GM18873 (cell line): ENCODE data around the gene SIX4.

Experiments used
- ATAC-seq: cut with Tn5 transposase; IDR thresholded peaks from one replicate; pipeline ENCODE4 v1.9.1; 2021; ENCODE audit warnings: mild to moderate bottlenecking, moderate library complexity, moderate number of reproducible peaks; ENCODE audit not compliant: unreplicated experiment, low FRiP score

Gene SIX4

DNA sequence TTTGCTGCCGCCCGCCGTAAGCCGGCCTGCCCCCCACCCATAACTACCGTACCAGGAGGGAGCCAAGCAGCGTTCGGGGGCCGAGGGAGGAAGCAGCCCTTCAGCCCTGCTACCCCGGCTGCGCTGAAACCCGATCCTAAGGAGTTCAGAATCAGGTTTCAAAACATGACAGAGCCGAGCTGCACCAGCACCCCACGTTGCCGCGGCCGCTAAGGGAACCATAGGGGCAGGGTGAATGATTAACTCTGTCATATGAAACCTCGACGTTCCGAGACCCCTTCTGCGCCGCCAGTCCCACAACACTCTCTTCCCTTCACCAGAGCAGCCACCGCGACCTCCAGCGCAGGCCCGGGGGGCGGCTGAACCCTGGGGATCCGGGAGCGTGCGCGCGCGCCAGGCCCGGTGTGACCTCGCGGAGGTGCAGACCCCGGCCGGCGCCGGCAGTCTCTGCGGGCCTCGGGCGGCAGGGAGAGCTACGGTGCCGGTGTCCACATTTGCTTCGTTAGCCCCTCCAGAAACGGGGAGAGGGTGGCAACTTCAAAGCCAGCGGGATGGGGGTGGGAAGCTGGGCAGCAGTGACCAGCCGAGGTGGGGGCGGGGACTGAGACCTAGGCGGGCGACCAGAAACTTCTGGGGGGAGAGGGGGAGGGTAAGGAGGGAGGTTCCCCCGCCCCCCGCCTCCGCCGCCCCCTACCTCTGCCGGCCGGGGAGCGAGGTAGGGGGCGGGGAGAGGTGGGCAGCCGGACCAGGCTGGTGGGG, 1.6 kb downstream of the SIX4 start:
- no peak for ATAC-seq

DNA sequence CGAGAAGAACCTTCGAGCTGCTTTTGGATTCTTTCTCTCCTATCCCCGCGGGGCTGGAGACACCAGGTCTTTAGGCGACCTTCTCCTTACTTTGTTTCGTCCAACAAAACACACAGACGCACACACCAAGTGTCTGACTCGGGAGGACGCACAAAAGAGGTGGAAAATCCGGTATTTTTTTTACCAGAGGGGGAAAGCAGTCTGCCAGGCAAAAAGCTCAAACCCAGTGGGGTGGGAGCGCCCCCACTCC, 2.1 kb downstream of the SIX4 start:
- no peak for ATAC-seq

DNA sequence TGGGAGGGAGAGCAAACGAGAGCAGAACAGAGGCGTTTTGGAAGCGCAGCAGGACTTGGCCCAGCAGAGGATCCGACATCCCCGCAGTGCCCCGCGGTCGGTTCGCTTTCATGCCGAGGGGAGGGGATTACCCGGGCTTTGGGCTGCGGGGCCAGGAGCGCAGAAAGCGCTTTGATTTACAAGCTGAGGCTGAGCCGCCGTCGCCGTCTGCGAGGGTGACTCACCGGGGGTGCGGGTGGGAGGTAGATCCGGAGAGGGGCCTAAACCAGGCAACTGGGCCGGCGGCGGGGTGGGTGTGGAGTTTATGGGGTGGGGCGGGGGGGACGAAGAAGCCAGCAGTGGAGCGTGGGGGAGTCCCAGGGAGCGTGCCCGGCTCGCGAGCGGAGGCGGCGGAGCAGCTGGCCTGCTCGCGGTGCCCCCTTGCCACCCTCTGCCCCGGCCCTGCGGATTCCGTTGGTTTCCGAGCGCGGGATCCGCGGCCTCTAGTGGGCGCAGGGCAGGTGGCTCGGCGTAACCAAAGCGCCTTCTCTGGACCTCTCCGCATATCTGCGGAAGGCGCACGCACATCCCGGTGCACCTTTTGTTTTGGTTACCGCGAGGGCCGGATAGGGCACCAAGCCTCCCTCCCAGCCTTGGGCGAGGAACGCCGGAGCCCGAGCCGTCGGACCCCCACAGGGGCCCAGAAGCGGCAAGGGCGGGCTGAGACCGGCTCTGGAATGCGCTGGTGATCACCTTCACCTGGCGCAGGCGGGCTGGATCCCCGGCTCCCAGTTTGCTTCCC, 2.6 kb downstream of the SIX4 start:
- no peak for ATAC-seq

- ATAC-seq = no peak
Measured at GRCh38 chr14:60720962-60721325, 3.2 kb downstream of the SIX4 start.

GRCh38 chr14:60720391-60720790, 3.8 kb downstream of the SIX4 start:
- no peak for ATAC-seq

DNA sequence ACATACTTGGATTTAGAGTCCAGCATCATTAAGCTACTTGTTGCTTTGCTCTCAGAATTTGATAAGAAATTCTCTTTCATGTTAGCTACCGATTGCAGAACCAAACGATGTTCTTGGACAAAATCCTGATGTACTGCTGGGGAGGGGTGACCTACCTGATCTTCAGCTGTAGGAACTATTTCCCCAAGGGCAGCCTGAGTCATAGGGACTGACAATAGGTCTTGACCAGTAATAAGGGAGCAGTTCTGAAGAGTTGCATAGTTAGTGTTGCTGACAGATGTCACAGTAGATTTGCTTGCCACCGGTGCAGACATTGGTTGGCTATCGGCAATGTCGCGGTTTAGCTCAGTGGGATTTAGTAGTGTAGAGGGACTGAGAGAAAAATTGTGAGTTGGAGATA, 10.6 kb downstream of the SIX4 start:
- ATAC-seq = no peak

DNA sequence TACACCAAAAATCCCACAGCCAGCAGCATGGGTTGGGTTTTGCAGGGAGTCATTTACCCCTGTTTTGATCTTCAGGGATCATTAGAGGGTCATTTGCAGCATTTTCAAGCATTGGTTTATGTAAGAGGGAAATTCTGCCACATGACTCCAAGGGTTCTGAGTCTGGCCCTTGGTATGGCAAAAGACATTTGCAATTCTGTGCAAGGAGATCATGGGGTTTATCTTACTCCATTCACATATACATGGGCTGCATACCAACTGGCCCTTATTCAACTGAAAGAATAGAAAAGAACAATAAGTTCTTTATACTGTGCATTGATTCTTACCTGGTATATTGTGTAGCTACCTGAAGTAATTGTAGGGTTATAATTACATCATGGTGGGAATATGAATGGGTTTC, 13.7 kb downstream of the SIX4 start:
- ATAC-seq = no peak

GRCh38 chr14:60707858-60708257, 16.3 kb downstream of the SIX4 start:
- ATAC-seq = no peak

GRCh38 chr14:60705100-60705499, 19.1 kb downstream of the SIX4 start:
- no peak for ATAC-seq

DNA sequence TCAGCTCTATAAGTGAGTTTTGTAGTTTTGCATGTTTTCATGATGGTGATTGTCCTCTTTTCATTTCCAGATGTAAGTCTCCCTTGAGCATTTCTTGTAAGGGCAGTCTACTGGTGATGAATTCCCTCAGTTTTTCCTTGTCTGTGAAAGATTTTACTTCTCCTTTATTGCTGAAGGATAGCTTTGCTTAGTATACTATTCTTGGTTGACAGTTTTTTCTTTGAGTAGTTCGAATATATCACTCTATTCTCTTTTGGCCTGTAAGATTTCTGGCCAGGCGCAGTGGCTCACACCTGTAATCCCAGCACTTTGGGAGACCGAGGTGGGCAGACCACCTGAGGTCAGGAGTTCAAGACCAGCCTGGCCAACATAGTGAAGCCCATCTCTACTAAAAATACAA, 23.6 kb downstream of the SIX4 start:
- ATAC-seq = no peak

GRCh38 chr14:60695327-60695726, 28.8 kb downstream of the SIX4 start:
- ATAC-seq = no peak

- ATAC-seq = no peak
Measured at GRCh38 chr14:60691383-60692113, 32.6 kb downstream of the SIX4 start.

GRCh38 chr14:60686865-60687264, 37.3 kb downstream of the SIX4 start:
- ATAC-seq = no peak

DNA sequence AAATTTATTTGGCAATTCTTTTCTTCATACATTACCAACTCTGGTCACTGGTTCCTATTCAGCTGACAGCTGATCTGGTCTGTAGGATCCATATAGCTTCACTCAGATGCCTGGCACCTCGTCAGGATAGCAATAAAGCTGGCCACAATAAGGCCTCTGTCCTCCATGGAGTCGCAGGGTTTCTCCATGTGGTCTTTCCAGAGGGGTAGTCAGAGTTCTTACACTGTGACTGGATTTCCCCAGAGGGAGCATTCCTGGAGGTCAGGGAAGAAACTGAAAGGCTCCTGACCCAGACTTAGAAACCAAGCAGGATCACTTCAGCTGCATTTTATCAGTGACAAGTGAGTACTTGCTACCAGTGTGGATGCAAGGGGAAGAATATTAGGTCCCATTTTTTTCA, 39.9 kb downstream of the SIX4 start:
- no peak for ATAC-seq

- ATAC-seq = no peak
Measured at GRCh38 chr14:60681271-60681670, 42.9 kb downstream of the SIX4 start.

DNA sequence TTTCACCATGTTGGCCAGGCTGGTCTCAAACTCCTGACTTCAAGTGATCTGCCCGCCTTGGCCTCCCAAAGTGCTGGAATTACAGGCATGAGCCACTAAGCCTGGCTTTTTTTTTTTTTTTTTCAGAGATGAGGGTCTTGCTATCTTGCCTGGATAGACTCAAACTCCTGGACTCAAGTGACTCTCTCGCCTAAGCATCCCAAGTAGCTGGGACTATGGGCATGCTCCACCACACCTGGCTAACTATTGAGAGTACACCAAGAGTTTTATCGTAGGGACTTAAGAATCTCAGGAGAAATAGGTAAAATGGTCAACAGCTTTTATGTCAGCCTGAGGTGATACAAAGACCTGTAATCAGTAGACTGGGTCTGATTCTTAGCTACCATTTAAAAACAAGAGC, 43.6 kb downstream of the SIX4 start:
- ATAC-seq = no peak

GRCh38 chr14:60679566-60680258, 44.4 kb downstream of the SIX4 start:
- ATAC-seq = no peak

- ATAC-seq = no peak
Measured at GRCh38 chr14:60677701-60678100, 46.5 kb downstream of the SIX4 start.

GRCh38 chr14:60670989-60671388, 53.2 kb downstream of the SIX4 start:
- no peak for ATAC-seq

DNA sequence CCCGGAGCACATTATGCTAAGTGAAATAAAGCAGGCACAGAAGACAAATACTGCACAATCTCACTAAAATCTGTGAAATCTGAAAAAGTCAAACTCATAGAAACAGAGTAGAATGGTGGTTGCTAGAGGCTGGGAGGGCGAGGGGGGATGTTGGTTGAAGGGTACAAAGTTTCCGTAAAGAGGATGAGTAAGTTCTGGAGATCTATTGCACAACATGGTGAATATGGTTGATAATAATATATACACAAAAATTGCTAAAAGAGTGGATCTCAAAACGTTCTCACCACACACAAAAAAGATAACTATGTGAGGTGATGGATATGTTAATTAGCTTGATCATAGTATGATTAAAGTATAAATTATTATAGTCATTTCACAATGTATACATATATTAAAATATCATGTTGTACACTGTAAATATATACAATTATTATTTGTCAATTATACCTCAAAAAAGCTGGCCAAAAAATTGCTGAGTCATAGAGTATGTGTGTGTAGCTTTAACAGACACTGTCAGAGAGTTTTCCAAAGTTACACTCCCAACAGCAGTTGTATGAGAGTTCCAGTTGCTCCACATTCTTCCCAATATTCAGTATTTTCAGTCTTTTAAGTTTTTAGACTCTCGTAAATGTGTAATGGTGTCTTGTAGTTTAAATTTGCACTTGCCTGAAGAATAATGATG, 55.6 kb downstream of the SIX4 start:
- ATAC-seq = no peak

- no peak for ATAC-seq
Measured at GRCh38 chr14:60665177-60665550, 59.0 kb downstream of the SIX4 start.
